Globus pallidus (tissue), 1 donor: ENCODE data around the gene MRM1.

Experiments
- DNase-seq: peaks from one replicate; pipeline ENCODE4 v3.0.0-alpha.2; 2015; ENCODE audit warnings: low spot score

Gene MRM1, protein sequence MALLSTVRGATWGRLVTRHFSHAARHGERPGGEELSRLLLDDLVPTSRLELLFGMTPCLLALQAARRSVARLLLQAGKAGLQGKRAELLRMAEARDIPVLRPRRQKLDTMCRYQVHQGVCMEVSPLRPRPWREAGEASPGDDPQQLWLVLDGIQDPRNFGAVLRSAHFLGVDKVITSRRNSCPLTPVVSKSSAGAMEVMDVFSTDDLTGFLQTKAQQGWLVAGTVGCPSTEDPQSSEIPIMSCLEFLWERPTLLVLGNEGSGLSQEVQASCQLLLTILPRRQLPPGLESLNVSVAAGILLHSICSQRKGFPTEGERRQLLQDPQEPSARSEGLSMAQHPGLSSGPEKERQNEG

GRCh38 chr17:36601303-36602029 is at the start of gene MRM1:
Gene MRM1, plus strand, starts transcription at chr17:36601583. Its CDS starts 228 bp downstream, at chr17:36601811.
- DNase-seq: peak; percentile 93

- no peak for DNase-seq
These were observed 47.9 kb upstream of the MRM1 start for GRCh38 chr17:36553459-36553858.

- no peak for DNase-seq
These were observed 35.3 kb upstream of the MRM1 start for GRCh38 chr17:36566081-36566480.

DNA sequence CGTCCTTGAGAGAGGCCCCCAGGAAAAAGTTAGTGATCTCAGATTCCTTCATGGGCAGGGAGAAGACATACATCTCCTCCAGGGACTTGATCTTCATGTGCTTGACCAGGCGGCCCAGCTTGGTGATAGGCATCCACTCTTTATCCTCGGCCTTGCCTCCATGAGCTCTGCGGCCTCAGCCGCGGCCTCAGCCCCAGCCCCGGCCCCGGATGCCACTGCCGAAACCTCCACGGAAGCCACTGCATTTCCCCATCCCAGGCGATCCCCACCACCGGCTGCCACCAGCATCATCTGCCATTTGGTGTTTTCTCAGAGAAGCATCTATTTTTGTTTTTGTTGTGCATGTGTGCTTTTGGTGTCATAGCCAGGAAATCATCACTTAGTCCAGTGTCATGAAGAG is 26.4 kb upstream of the MRM1 start:
- DNase-seq: no peak

DNA sequence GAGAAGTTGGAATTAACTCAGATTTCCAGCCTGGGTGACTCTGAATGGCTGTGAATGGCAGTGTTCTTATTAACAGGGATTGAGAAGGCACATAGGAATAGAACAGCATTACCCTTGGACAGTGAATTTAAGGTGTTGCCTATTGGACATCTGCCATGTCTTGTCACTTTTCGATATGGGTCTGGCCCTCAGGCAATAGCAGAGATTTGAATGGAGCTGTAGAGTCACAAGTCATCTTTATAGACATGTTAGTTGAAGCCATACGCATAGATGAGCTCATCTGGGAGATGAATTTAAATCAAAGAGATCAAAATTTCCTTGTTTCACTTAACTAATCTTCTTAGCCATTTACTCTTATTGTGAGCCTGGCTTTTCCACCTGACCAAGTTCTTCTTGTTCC is 24.6 kb upstream of the MRM1 start:
- no peak for DNase-seq

GRCh38 chr17:36578671-36579070 is 22.7 kb upstream of the MRM1 start:
- DNase-seq: peak; percentile 43

- DNase-seq: no peak
These were observed 17.6 kb upstream of the MRM1 start for GRCh38 chr17:36583787-36584186.

- DNase-seq: no peak
These were observed 15.2 kb upstream of the MRM1 start for GRCh38 chr17:36586138-36586537.

GRCh38 chr17:36590082-36590481 is 11.3 kb upstream of the MRM1 start:
- no peak for DNase-seq

- peak; percentile 65 for DNase-seq
These were observed 9.7 kb upstream of the MRM1 start, which contains the start of gene DHRS11 for GRCh38 chr17:36591434-36592315. Gene DHRS11, plus strand, starts transcription at chr17:36591879. Its CDS starts 131 bp downstream, at chr17:36592010.

- no peak for DNase-seq
These were observed 9.1 kb upstream of the MRM1 start for GRCh38 chr17:36592316-36592715.

- DNase-seq: no peak
These were observed 8.6 kb upstream of the MRM1 start for GRCh38 chr17:36592716-36593321.

DNA sequence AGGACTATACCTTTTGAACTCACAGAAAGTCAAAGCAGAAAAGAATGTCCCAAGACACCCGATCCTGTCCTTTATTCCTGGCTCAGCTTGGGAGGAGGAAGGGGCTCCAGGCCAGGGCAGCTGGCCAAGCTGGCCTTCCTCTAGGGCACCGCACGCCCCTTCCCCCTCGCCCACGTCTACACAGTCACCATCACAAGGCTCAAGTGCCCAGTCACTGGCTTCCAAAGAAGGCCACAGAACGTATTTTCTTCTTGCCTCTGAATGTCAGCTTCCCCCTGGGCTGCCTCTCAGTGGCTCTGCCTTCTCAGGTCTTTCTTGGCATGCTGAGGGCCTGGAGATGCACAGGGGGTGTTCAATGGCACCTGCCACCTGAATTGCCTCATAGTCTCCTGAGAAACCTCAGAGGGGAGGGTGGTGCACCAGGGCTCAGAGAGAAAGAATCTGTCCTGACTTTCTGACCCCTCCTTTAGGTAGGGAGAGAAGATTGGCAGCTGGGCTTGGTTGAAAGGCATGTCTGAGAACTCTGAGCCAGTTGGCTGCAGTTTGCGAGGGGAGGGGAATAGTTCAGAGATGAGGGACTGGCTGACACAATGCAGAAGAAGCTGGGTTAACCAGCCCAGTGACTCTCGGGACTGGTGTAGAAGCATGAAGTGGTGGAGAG is 7.6 kb upstream of the MRM1 start:
- no peak for DNase-seq

- no peak for DNase-seq
These were observed 6.6 kb upstream of the MRM1 start for GRCh38 chr17:36594626-36595401.

- no peak for DNase-seq
These were observed 4.2 kb upstream of the MRM1 start for GRCh38 chr17:36597226-36597625.

- DNase-seq: no peak
These were observed 3.3 kb upstream of the MRM1 start for GRCh38 chr17:36597866-36598777.

DNA sequence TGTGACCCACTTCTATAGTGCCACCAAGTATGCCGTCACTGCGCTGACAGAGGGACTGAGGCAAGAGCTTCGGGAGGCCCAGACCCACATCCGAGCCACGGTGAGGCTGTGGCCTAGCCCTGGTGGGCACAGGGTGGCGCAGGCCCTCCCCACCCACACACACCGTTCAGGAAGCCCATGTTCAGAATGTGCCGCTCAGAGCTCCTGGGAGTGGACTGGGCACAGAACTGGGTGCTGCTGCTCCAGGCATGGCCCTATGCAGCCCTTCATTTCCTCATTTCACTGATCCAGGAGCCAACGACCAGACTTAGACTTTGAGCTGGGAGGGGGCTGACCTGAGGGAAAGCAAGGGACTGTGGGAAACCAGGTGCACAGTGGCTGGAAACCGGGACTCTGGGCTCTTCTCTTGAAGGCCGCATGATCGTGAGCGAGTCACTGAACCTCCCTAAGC is 2.4 kb upstream of the MRM1 start:
- no peak for DNase-seq

DNA sequence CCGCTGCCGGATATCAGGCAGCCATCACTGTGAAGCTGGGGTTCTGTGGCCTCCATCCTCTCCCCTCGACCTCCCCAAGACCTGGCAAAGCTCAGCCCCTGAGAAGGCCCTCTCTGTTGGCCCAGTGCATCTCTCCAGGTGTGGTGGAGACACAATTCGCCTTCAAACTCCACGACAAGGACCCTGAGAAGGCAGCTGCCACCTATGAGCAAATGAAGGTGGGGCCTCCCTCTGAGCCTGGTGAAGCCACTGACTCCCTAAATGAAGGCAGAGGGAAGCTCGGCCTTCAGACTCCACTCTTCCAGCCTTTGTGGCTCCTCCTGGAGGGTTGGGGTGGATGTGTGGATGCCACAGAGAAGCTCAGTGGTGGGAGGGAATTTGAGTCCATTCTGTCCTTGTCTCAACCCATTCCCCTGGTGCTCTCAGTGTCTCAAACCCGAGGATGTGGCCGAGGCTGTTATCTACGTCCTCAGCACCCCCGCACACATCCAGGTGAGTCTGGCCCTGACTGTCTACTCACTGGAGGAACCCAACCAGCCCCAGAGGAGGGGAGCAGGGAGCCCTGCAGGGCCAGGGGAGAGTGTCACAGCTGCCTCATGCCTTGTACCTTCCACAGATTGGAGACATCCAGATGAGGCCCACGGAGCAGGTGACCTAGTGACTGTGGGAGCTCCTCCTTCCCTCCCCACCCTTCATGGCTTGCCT is 1.7 kb upstream of the MRM1 start:
- DNase-seq: no peak

DNA sequence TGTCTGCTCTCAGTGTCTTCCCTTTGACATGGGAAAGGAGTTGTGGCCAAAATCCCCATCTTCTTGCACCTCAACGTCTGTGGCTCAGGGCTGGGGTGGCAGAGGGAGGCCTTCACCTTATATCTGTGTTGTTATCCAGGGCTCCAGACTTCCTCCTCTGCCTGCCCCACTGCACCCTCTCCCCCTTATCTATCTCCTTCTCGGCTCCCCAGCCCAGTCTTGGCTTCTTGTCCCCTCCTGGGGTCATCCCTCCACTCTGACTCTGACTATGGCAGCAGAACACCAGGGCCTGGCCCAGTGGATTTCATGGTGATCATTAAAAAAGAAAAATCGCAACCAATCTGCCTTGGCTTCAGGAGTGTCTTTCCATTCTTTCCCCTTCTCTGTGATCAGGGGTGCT is 918 bp upstream of the MRM1 start:
- no peak for DNase-seq
